Activated CD8-positive, alpha-beta T cell treated with anti-CD3 and anti-CD28 coated beads, Interleukin-2, amount 10 ng/mL, durations not matched to agents 7 days and 5 days (primary cell): ENCODE results near the gene ARGLU1. TPM values are rescaled to one million over a fixed set of nuclear protein-coding genes. Genes with fewer than 3 reads are reported as not detected.

Experiments used
- ATAC-seq: fragments of 150-1000 bp; cut with Tn5 transposase; one replicate; pipeline ENCODE4 v1.10.0; 2021; ENCODE audit warnings: moderate library complexity
- CTCF ChIA-PET: fragments of 350-600 bp; sonication (Branson Sonifier 250); formaldehyde crosslinking; loops from one replicate; lab custom pipeline; 2021; ENCODE audit warnings: antibody characterized with exemption; lab: Charles Lee
- POLR2A ChIA-PET: fragments of 350-600 bp; sonication (Branson Sonifier 250); formaldehyde crosslinking; loops from one replicate; lab custom pipeline; 2021; ENCODE audit warnings: antibody characterized with exemption; lab: Charles Lee
- DNase-seq: peaks from one replicate; pipeline ENCODE4 v3.0.0-alpha.2; 2020
- H3K27ac Mint-ChIP-seq: one replicate; pipeline ENCODE4 v1.8.0; 2021; ENCODE audit warnings: mild to moderate bottlenecking, mixed read lengths
- H3K27me3 Mint-ChIP-seq: one replicate; pipeline ENCODE4 v1.8.0; 2021; ENCODE audit warnings: low read depth, mixed read lengths
- H3K36me3 Mint-ChIP-seq: one replicate; pipeline ENCODE4 v1.8.0; 2021; ENCODE audit warnings: low read depth, mixed read lengths
- H3K4me1 Mint-ChIP-seq: one replicate; pipeline ENCODE4 v1.8.0; 2021; ENCODE audit warnings: low read depth, mixed read lengths
- H3K4me3 Mint-ChIP-seq: one replicate; pipeline ENCODE4 v1.8.0; 2021; ENCODE audit warnings: mild to moderate bottlenecking, mixed read lengths
- H3K9me3 Mint-ChIP-seq: one replicate; pipeline ENCODE4 v1.8.0; 2022; ENCODE audit warnings: mixed read lengths; ENCODE audit not compliant: insufficient read depth
- total RNA-seq, 2 experiments: library from RNA; stranded (reverse); gene quantifications; one replicate each; pipeline ENCODE4 v1.2.3, GENCODE V29; 2021

Gene ARGLU1
- total RNA-seq, 2 experiments from 2014 or later: 86.6 to 97.0 TPM

DNA sequence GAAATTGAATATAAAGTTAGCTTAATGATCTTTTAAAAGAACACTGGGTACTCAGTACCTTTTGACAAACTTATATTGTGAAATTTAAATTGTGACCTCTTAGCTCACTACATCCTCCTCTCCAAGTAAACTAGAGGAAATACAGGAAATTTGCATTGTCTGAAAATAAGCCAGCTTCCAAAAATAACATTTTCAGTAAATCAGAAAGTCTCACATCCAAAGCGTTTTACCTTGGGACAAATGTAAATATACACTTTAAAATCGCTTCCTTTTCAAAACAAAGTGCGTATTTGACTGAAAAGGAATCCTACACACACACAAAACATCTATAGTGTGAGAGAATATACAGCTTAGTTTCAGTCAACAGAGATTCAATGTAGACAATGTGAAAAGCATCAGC lies 30.4 kb downstream of the ARGLU1 start:
- POLR2A ChIA-PET: interaction anchor here (1.1 kb wide), 1 partner anchor 31 kb away, joined by 5 read pairs; no protein-coding TSS in a partner anchor
- CTCF ChIA-PET: interaction anchor here (0.8 to 3.3 kb wide), 6 partner anchors 8 to 382 kb away, joined by 3 to 57 read pairs (median 4); partner anchors contain the start of gene ARGLU1
- H3K4me1 Mint-ChIP-seq: peaks cover 18% of the 10 kb centered on the region
- no peaks in the 10 kb centered on the region for H3K9me3 Mint-ChIP-seq
- DNase-seq (no peak), ATAC-seq (no peak)
- H3K4me3 Mint-ChIP-seq: no peak overlapping the region
- H3K27ac Mint-ChIP-seq: no peak overlapping the region
- peaks cover 17% of the 10 kb centered on the region for H3K27me3 Mint-ChIP-seq
- H3K36me3 Mint-ChIP-seq: peaks cover 18% of the 10 kb centered on the region

GRCh38 chr13:106536244-106537034 lies 31.5 kb downstream of the ARGLU1 start:
- peak overlapping the region; percentile 85 for H3K4me3 Mint-ChIP-seq
- DNase-seq: peak; percentile 89
- ChIA-PET CTCF (interaction anchor here (0.7 to 3.3 kb wide), 21 partner anchors 8 to 1026 kb away, joined by 3 to 57 read pairs (median 4); partner anchors contain the start of gene ARGLU1), POLR2A (interaction anchor here (0.8 to 1.7 kb wide), 3 partner anchors 31 to 32 kb away, joined by 3 to 7 read pairs (median 5); partner anchors contain the start of gene ARGLU1)
- no peaks in the 10 kb centered on the region for H3K9me3 Mint-ChIP-seq
- H3K27me3 Mint-ChIP-seq: peaks cover 24% of the 10 kb centered on the region
- H3K4me1 Mint-ChIP-seq: peaks cover 18% of the 10 kb centered on the region
- ATAC-seq: peak; percentile 41
- peak overlapping the region; percentile 62 for H3K27ac Mint-ChIP-seq
- peaks cover 12% of the 10 kb centered on the region for H3K36me3 Mint-ChIP-seq

- peak within 1 kb of the TSS; percentile 62 for H3K27ac Mint-ChIP-seq
Measured at GRCh38 chr13:106535552-106536243, 32.2 kb downstream of the ARGLU1 start, which contains the start of gene EFNB2. EFNB2 (minus strand) TSS chr13:106535662; CDS start chr13:106534964, 698 bp downstream.

GRCh38 chr13:106534639-106535551 lies 33.0 kb downstream of the ARGLU1 start:
- Mint-ChIP-seq H3K4me3 (peak overlapping the region; percentile 77), H3K9me3 (no peaks in the 10 kb centered on the region), H3K36me3 (peaks cover 3% of the 10 kb centered on the region), H3K27ac (no peak overlapping the region), H3K27me3 (peaks cover 34% of the 10 kb centered on the region), H3K4me1 (peaks cover 18% of the 10 kb centered on the region)
- CTCF ChIA-PET: interaction anchor here (1.6 to 3.3 kb wide), 4 partner anchors 10 to 502 kb away, joined by 3 to 57 read pairs (median 11); partner anchors contain the start of gene ARGLU1
- POLR2A ChIA-PET: interaction anchor here (1.2 to 1.7 kb wide), 2 partner anchors 31 to 32 kb away, joined by 3 to 7 read pairs; no protein-coding TSS in a partner anchor
- DNase-seq: peak; percentile 22
- ATAC-seq: peak; percentile 1

More at GRCh38 chr13:106535552-106536243, 32.2 kb downstream of the ARGLU1 start, which contains the start of gene EFNB2:
- CTCF ChIA-PET: interaction anchor here (0.7 to 3.3 kb wide), 18 partner anchors 8 to 1026 kb away, joined by 3 to 57 read pairs (median 4); partner anchors contain the start of gene ARGLU1
- Mint-ChIP-seq H3K9me3 (no peaks in the 10 kb centered on the region), H3K27me3 (peaks cover 28% of the 10 kb centered on the region), H3K36me3 (peaks cover 4% of the 10 kb centered on the region), H3K4me3 (peak within 1 kb of the TSS; percentile 85), H3K4me1 (peaks cover 18% of the 10 kb centered on the region)
- peak; percentile 89 for DNase-seq
- POLR2A ChIA-PET: interaction anchor here (0.8 to 1.7 kb wide), 3 partner anchors 30 to 33 kb away, joined by 3 to 7 read pairs (median 3); partner anchors contain the start of gene ARGLU1
- peak; percentile 97 for ATAC-seq

DNA sequence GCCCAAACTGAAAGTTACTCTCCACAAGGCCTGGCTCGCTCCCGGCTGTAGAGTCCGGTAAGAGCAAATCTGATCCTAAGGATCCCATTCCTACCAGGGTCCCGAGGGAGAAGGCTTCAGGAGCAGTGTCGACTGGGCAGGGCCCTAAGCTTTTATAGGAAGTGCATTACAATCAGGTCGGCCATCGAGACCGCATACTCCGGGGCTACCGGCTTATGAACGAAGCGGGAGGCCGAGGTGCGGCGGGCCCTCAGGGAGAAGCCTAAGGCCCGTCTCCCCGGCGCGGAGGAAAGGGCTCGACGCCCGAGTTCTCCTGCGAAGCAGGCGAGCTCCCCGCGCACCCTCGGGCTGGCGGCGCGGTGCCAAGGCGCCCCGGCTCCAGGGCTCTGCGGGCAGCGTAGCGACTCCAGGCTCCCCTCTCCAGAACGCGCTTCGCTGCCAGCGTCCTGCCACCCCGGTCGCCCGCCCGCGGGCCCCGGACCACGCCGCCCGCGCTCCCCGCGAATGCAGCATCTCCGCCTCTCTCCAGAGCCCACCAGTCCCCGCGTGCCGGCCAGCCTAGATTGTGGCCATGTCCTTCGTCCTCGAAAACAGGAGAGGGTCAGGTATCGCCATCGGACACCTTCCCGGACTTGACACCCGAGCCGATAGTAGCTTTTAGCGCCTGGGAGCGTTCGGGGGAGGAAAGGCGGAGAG lies 33.8 kb downstream of the ARGLU1 start:
- DNase-seq (no peak), ATAC-seq (no peak)
- Mint-ChIP-seq H3K4me3 (peak overlapping the region; percentile 38), H3K36me3 (peaks cover under 1% of the 10 kb centered on the region), H3K27ac (no peak overlapping the region), H3K27me3 (peaks cover 39% of the 10 kb centered on the region), H3K4me1 (peaks cover 18% of the 10 kb centered on the region), H3K9me3 (no peaks in the 10 kb centered on the region)
- CTCF ChIA-PET: no interaction called here
- POLR2A ChIA-PET: interaction anchor here (1.2 kb wide), 1 partner anchor 32 kb away, joined by 3 read pairs; no protein-coding TSS in a partner anchor

- Mint-ChIP-seq H3K36me3 (no peaks in the 10 kb centered on the region), H3K4me1 (peaks cover 18% of the 10 kb centered on the region), H3K4me3 (peak overlapping the region; percentile 1), H3K27me3 (peaks cover 44% of the 10 kb centered on the region), H3K9me3 (no peaks in the 10 kb centered on the region), H3K27ac (no peak overlapping the region)
- ChIA-PET POLR2A (no interaction called here), CTCF (no interaction called here)
- ATAC-seq (no peak), DNase-seq (peak; percentile 24)
Measured at GRCh38 chr13:106533101-106533942, 34.6 kb downstream of the ARGLU1 start.

GRCh38 chr13:106532111-106532929 lies 35.6 kb downstream of the ARGLU1 start:
- Mint-ChIP-seq H3K4me3 (no peak overlapping the region), H3K36me3 (no peaks in the 10 kb centered on the region), H3K4me1 (peaks cover 18% of the 10 kb centered on the region), H3K27me3 (peaks cover 47% of the 10 kb centered on the region), H3K27ac (no peak overlapping the region), H3K9me3 (no peaks in the 10 kb centered on the region)
- DNase-seq: no peak
- CTCF ChIA-PET: no interaction called here
- ATAC-seq: no peak
- POLR2A ChIA-PET: no interaction called here

DNA sequence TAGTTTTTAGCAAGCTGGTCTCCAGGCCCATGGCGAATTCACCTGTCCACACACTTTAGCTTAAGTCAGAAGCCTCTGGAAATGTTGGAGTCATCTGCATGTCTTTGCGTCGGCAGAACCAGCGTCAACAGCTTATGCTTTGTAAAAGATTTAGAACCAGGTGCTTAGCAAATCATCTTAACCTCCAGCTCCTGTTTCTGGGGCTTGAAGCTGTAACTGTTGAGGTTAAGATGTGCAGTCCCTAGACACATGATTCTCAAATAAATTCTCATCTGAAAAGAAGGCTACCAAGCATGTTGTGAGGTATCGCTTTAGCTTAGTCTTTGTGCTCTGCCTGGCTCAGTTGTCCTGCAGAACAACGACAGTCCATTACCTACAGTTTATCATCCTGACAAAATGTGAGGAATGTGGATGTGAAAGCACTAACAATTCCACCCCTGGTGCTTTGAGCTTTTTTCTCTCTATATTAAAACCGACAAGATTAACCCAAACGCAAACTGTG lies 36.9 kb downstream of the ARGLU1 start:
- POLR2A ChIA-PET: no interaction called here
- Mint-ChIP-seq H3K27ac (no peak overlapping the region), H3K4me3 (no peak overlapping the region), H3K36me3 (no peaks in the 10 kb centered on the region), H3K9me3 (no peaks in the 10 kb centered on the region), H3K27me3 (peaks cover 56% of the 10 kb centered on the region), H3K4me1 (peaks cover 14% of the 10 kb centered on the region)
- CTCF ChIA-PET: no interaction called here
- no peak for ATAC-seq
- DNase-seq: no peak

GRCh38 chr13:106530171-106530851 lies 37.6 kb downstream of the ARGLU1 start:
- Mint-ChIP-seq H3K36me3 (no peaks in the 10 kb centered on the region), H3K4me1 (peaks cover 14% of the 10 kb centered on the region), H3K4me3 (no peak overlapping the region), H3K27me3 (peaks cover 61% of the 10 kb centered on the region), H3K9me3 (no peaks in the 10 kb centered on the region), H3K27ac (no peak overlapping the region)
- ChIA-PET POLR2A (no interaction called here), CTCF (no interaction called here)
- DNase-seq (no peak), ATAC-seq (no peak)
